SK-N-SH (cell line): ENCODE results near the gene BMP8A. TPM values are rescaled to one million over a fixed set of nuclear protein-coding genes. Genes with fewer than 3 reads are reported as not detected.
"Not testable (repeated sequence)": the region's sequence is repeated elsewhere in the genome, so short reads cannot be mapped to it uniquely, and the experiment has no call there.

Experiments used
- CTCF ChIA-PET: fragments of 300-600, 350-600 bp; formaldehyde crosslinking; extraction: SDS; loops from one replicate; lab custom pipeline; 2021; lab: Yijun Ruan, JAX
- POLR2A ChIA-PET: fragments of 350-600 bp; sonication (Branson Sonifier 250); formaldehyde crosslinking; extraction: SDS; loops from one replicate; lab custom pipeline; 2020; ENCODE audit warnings: antibody characterized with exemption, inconsistent platforms; lab: Yijun Ruan, JAX
- DNase-seq: peaks from one replicate; pipeline ENCODE4 v3.0.0; 2012
- H2AFZ ChIP-seq: fragments of 200-600 bp; sonication (generic); 2 replicates; pipeline ENCODE4 v1.8.1; 2016; ENCODE audit warnings: antibody characterized with exemption, mild to moderate bottlenecking, low read depth
- H3F3A ChIP-seq: fragments of 200-600 bp; sonication (generic); replicated peaks from 2 replicates; pipeline ENCODE3; 2016; ENCODE audit warnings: antibody characterized with exemption, mild to moderate bottlenecking; ENCODE audit not compliant: insufficient read depth
- H3K27ac ChIP-seq, 2 experiments: fragments of 200-500 bp in 1 of 2; fragments of 200-600 bp in 1 of 2; sonication (Bioruptor generic) in 1 of 2; sonication (generic), shearing (Covaris generic) in 1 of 2; 2 replicates each; pipeline versions ENCODE4 v1.5.1 to v1.6.1; 2014 to 2016; ENCODE audit warnings: low read depth in 2 of 2, inconsistent platforms in 1 of 2, low read length in 1 of 2, mild to moderate bottlenecking in 1 of 2, mixed read lengths in 1 of 2
- H3K27me3 ChIP-seq: fragments of 200-600 bp; sonication (generic), shearing (Covaris generic); 2 replicates; pipeline ENCODE4 v1.6.1; 2016; ENCODE audit warnings: mixed run types; ENCODE audit not compliant: insufficient read depth
- H3K36me3 ChIP-seq, 2 experiments: fragments of 200-500 bp in 1 of 2; fragments of 200-600 bp in 1 of 2; sonication (Bioruptor generic) in 1 of 2; sonication (generic) in 1 of 2; replicated peaks in 1 of 2; 2 replicates each; pipeline versions ENCODE3 to v1.5.1; 2014 to 2016; ENCODE audit warnings: low read length in 1 of 2, mild to moderate bottlenecking in 1 of 2; ENCODE audit not compliant: insufficient read depth in 2 of 2, control insufficient read depth in 1 of 2
- H3K4me1 ChIP-seq, 2 experiments: fragments of 200-500 bp in 1 of 2; fragments of 200-600 bp in 1 of 2; sonication (Bioruptor generic) in 1 of 2; sonication (generic), shearing (Covaris generic) in 1 of 2; 2 replicates each; pipeline versions ENCODE4 v1.5.1 to v1.6.1; 2014 to 2016; ENCODE audit warnings: low read depth in 1 of 2, low read length in 1 of 2, mixed run types in 1 of 2; ENCODE audit not compliant: insufficient read depth in 2 of 2, control insufficient read depth in 1 of 2
- H3K4me2 ChIP-seq: fragments of 200-600 bp; sonication (generic), shearing (Covaris generic); 2 replicates; pipeline ENCODE4 v1.6.1; 2017; ENCODE audit warnings: mixed run types
- H3K4me3 ChIP-seq, 2 experiments: fragments of 200-500 bp in 1 of 2; fragments of 200-600 bp in 1 of 2; sonication (Bioruptor generic) in 1 of 2; sonication (generic), shearing (Covaris generic) in 1 of 2; 2 replicates each; pipeline versions ENCODE4 v1.5.1 to v1.8.1; 2014 to 2016; ENCODE audit warnings: low read depth in 2 of 2, inconsistent platforms in 1 of 2, low read length in 1 of 2, mild to moderate bottlenecking in 1 of 2, mixed read lengths in 1 of 2, moderate library complexity in 1 of 2
- H3K79me2 ChIP-seq: fragments of 200-600 bp; sonication (generic); 2 replicates; pipeline ENCODE4 v1.8.1; 2017; ENCODE audit warnings: mild to moderate bottlenecking; ENCODE audit not compliant: insufficient read depth
- H3K9ac ChIP-seq: fragments of 200-600 bp; sonication (generic); 2 replicates; pipeline ENCODE4 v1.6.1; 2017; ENCODE audit warnings: mixed run types
- H3K9me2 ChIP-seq: fragments of 200-600 bp; sonication (generic); 2 replicates; pipeline ENCODE4 v1.6.1; 2017; ENCODE audit warnings: mixed run types
- H3K9me3 ChIP-seq: fragments of 200-600 bp; sonication (generic); 2 replicates; pipeline ENCODE4 v1.6.1; 2017; ENCODE audit warnings: mixed run types, mild to moderate bottlenecking, moderate library complexity
- H4K20me1 ChIP-seq: fragments of 200-600 bp; sonication (generic); 2 replicates; pipeline ENCODE4 v1.6.1; 2017; ENCODE audit warnings: mild to moderate bottlenecking, mixed run types; ENCODE audit not compliant: insufficient read depth
- CTCF ChIP-seq: fragments of 200-600 bp; sonication (generic); IDR thresholded peaks from 2 replicates; pipeline ENCODE4 v1.6.1; 2017; ENCODE audit warnings: antibody characterized with exemption, mild to moderate bottlenecking, moderate library complexity
- EP300 ChIP-seq, 2 experiments: IDR thresholded peaks; 2 replicates each; pipeline versions ENCODE4 v1.4.0 to v1.6.1; 2012; ENCODE audit warnings: borderline replicate concordance in 1 of 2, low read depth in 1 of 2, low read length in 1 of 2
- WGBS: methylation state at CpG from one replicate; pipeline ENCODE4 v1.1.6; 2017; ENCODE audit warnings: low lambda C conversion rate; 5-methylcytosine and 5-hydroxymethylcytosine counted together
- polyA plus RNA-seq, 3 experiments: library from polyadenylated mRNA; depleted of rRNA; stranded (reverse); fragments of >200 nt; gene quantifications; 2 replicates each; pipeline ENCODE4 v1.2.3, GENCODE V29; 2012

Gene BMP8A
- polyA plus RNA-seq, 1 of the 3 experiments (the other 2 are of a cell fraction), result 0.16 TPM

- WGBS, result 84% methylated on average over 18 of the region's 22 CpGs
- Histone ChIP-seq H2AFZ (no peak overlapping the region), H3K4me2 (no peak overlapping the region), H3K9me3 (no peaks in the 10 kb centered on the region), H3K79me2 (no peaks in the 10 kb centered on the region), H4K20me1 (no peaks in the 10 kb centered on the region), H3K27me3 (no peaks in the 10 kb centered on the region; the same call in 1 of the 2 replicates), H3K4me1 (no peaks in the 10 kb centered on the region), H3K9me2 (no peaks in the 10 kb centered on the region), H3K36me3 (no peaks in the 10 kb centered on the region), H3K27ac (no peak overlapping the region), H3K4me3 (no peak overlapping the region), H3F3A (no peaks in the 10 kb centered on the region), H3K9ac (no peak overlapping the region)
- POLR2A ChIA-PET, result no interaction called here
- DNase-seq, result no peak
- CTCF ChIA-PET, result interaction anchor here (0.9 to 2.0 kb wide), 2 partner anchors 29 to 30 kb away, joined by 3 to 8 read pairs; no protein-coding TSS in a partner anchor
- no peak for TF ChIP-seq CTCF
- TF ChIP-seq EP300 (IDR thresholded peaks at IDR 0.05; ENCODE audit: borderline replicate concordance in 1 of 2, low read depth in 1 of 2, low read length in 1 of 2), result no peak
These were observed 18.0 kb downstream of the BMP8A start for GRCh38 chr1:39509360-39510009.

GRCh38 chr1:39510570-39511186, 19.2 kb downstream of the BMP8A start:
- WGBS, result 98% methylated on average over 5 of the region's 20 CpGs
- H3K27me3 ChIP-seq, H3K9ac ChIP-seq, DNase-seq, H3K79me2 ChIP-seq, H3K36me3 ChIP-seq, CTCF ChIA-PET, H3K9me3 ChIP-seq, H3K9me2 ChIP-seq, H3K4me3 ChIP-seq, H3K27ac ChIP-seq, H4K20me1 ChIP-seq, H3K4me2 ChIP-seq, POLR2A ChIA-PET, H3F3A ChIP-seq, H2AFZ ChIP-seq, H3K4me1 ChIP-seq: not testable (repeated sequence)

- POLR2A ChIA-PET, H3K27ac ChIP-seq, H3K9me2 ChIP-seq, H3F3A ChIP-seq, H3K79me2 ChIP-seq, H3K27me3 ChIP-seq, H3K4me1 ChIP-seq, H3K9ac ChIP-seq, CTCF ChIA-PET, H3K4me3 ChIP-seq, H3K36me3 ChIP-seq, H4K20me1 ChIP-seq, H2AFZ ChIP-seq, H3K9me3 ChIP-seq, H3K4me2 ChIP-seq, DNase-seq: not testable (repeated sequence)
- WGBS, result 80% methylated on average over 1 of the region's 13 CpGs
These were observed 20.0 kb downstream of the BMP8A start for GRCh38 chr1:39511477-39511876.

GRCh38 chr1:39512234-39512847, 20.9 kb downstream of the BMP8A start:
- 50% methylated on average over 1 of the region's 25 CpGs for WGBS
- H3K9ac ChIP-seq, H3F3A ChIP-seq, H3K4me3 ChIP-seq, H4K20me1 ChIP-seq, H3K9me2 ChIP-seq, H3K27ac ChIP-seq, POLR2A ChIA-PET, CTCF ChIA-PET, H3K4me1 ChIP-seq, H2AFZ ChIP-seq, H3K36me3 ChIP-seq, H3K9me3 ChIP-seq, H3K27me3 ChIP-seq, DNase-seq, H3K4me2 ChIP-seq, H3K79me2 ChIP-seq: not testable (repeated sequence)

- H3K9me2 ChIP-seq, H3K4me1 ChIP-seq, H3K36me3 ChIP-seq, H3K27me3 ChIP-seq, H2AFZ ChIP-seq, H3K9ac ChIP-seq, CTCF ChIA-PET, H3K27ac ChIP-seq, H3K79me2 ChIP-seq, H3K4me2 ChIP-seq, H4K20me1 ChIP-seq, H3F3A ChIP-seq, POLR2A ChIA-PET, H3K9me3 ChIP-seq: not testable (repeated sequence)
- peak; percentile 47 for DNase-seq
- H3K4me3 ChIP-seq, result peak overlapping the region in 1 of 2 experiments; percentile 29; a peak in 1 of 4 replicates
- no CpG with 5 or more reads among the region's 46 CpGs for WGBS
These were observed 23.3 kb downstream of the BMP8A start for GRCh38 chr1:39514710-39515124.
